H1 (cell line): ENCODE measurements around the gene PDE4B. TPM values are rescaled to one million over a fixed set of nuclear protein-coding genes. Genes with fewer than 3 reads are reported as not detected.

Experiments
- CTCF ChIA-PET: fragments of 300-600 bp; sonication (Branson Sonifier 250); formaldehyde crosslinking; loops from one replicate; lab custom pipeline; 2021; ENCODE audit not compliant: partially characterized antibody; lab: Charles Lee
- POLR2A ChIA-PET: fragments of 300-600 bp; sonication (Branson Sonifier 250); formaldehyde crosslinking; loops from one replicate; lab custom pipeline; 2021; ENCODE audit warnings: inconsistent platforms; ENCODE audit not compliant: partially characterized antibody; lab: Charles Lee
- DNase-seq, 2 experiments: peaks; one replicate each; pipeline versions ENCODE4 v3.0.0 to v3.0.0-alpha.2; 2010 to 2022; ENCODE audit warnings: low spot score in 2 of 2, low read depth in 1 of 2, mixed read lengths in 1 of 2
- FAIRE-seq: peaks from 2 replicates; lab custom pipeline; 2011; peaks lifted over from hg19 to GRCh38; lab: Jason Lieb, UNC
- H2AFZ ChIP-seq: 2 replicates; pipeline ENCODE4 v1.8.1; 2012; ENCODE audit warnings: low read length, inconsistent platforms
- H2AK5ac ChIP-seq: 2 replicates; pipeline ENCODE4 v1.6.1; 2013; ENCODE audit warnings: low read depth, low read length
- H2BK120ac ChIP-seq: replicated peaks from 2 replicates; pipeline ENCODE3; 2013; ENCODE audit warnings: low read depth, low read length, inconsistent platforms
- H2BK12ac ChIP-seq: 2 replicates; pipeline ENCODE4 v1.6.1; 2013; ENCODE audit warnings: low read depth, low read length
- H2BK15ac ChIP-seq: 2 replicates; pipeline ENCODE4 v1.6.1; 2013; ENCODE audit warnings: low read length
- H2BK20ac ChIP-seq: 2 replicates; pipeline ENCODE4 v1.6.1; 2013; ENCODE audit warnings: low read length
- H2BK5ac ChIP-seq: 2 replicates; pipeline ENCODE4 v1.6.1; 2013; ENCODE audit warnings: low read depth, low read length
- H3K14ac ChIP-seq: 2 replicates; pipeline ENCODE4 v1.6.1; 2013; ENCODE audit warnings: inconsistent platforms; ENCODE audit not compliant: insufficient read length
- H3K18ac ChIP-seq: 2 replicates; pipeline ENCODE4 v1.6.1; 2013; ENCODE audit warnings: low read length; ENCODE audit errors: extremely low read depth
- H3K23ac ChIP-seq: 2 replicates; pipeline ENCODE4 v1.6.1; 2013; ENCODE audit warnings: inconsistent platforms; ENCODE audit not compliant: insufficient read length
- H3K23me2 ChIP-seq: 2 replicates; pipeline ENCODE4 v1.6.1; 2013; ENCODE audit warnings: low read depth, low read length
- H3K27ac ChIP-seq: 2 replicates; pipeline ENCODE4 v1.6.1; 2011; ENCODE audit warnings: low read depth, low read length, inconsistent platforms
- H3K27me3 ChIP-seq, 4 experiments: replicated peaks in 1 of 4; 1 replicate in 1 of 4; 2 replicates in 3 of 4; pipeline versions ENCODE4 v1.6.1 to v1.8.1; 2011 to 2013; ENCODE audit warnings: low read length in 3 of 4, mild to moderate bottlenecking in 3 of 4, inconsistent platforms in 2 of 4, mixed read lengths in 2 of 4, moderate library complexity in 1 of 4; ENCODE audit not compliant: control insufficient read depth in 3 of 4, insufficient read depth in 3 of 4; ENCODE audit errors: extremely low read depth in 1 of 4
- H3K36me3 ChIP-seq, 4 experiments: 2 replicates each; pipeline versions ENCODE4 v1.6.1 to v1.8.1; 2011 to 2013; ENCODE audit warnings: mild to moderate bottlenecking in 4 of 4, low read length in 3 of 4, moderate library complexity in 2 of 4, control low read depth in 1 of 4, inconsistent platforms in 1 of 4; ENCODE audit not compliant: insufficient read depth in 4 of 4, control insufficient read depth in 2 of 4
- H3K4ac ChIP-seq: replicated peaks from 2 replicates; pipeline ENCODE3; 2013; ENCODE audit warnings: low read length, low read depth, mixed read lengths, inconsistent platforms; ENCODE audit not compliant: insufficient read length
- H3K4me1 ChIP-seq, 4 experiments: replicated peaks in 1 of 4; 1 replicate in 1 of 4; 2 replicates in 3 of 4; pipeline versions ENCODE4 v1.6.1 to v1.8.1; 2011 to 2013; ENCODE audit warnings: low read length in 3 of 4, inconsistent platforms in 2 of 4, mixed read lengths in 1 of 4; ENCODE audit not compliant: insufficient read depth in 4 of 4, control insufficient read depth in 3 of 4
- H3K4me2 ChIP-seq, 2 experiments: 2 replicates each; pipeline versions ENCODE4 v1.6.1 to v1.8.1; 2011 to 2013; ENCODE audit warnings: low read depth in 2 of 2, low read length in 2 of 2, control low read depth in 1 of 2, inconsistent platforms in 1 of 2, mild to moderate bottlenecking in 1 of 2; ENCODE audit not compliant: insufficient read depth in 1 of 2
- H3K4me3 ChIP-seq, 4 experiments: fragments of 200-600, 300-600 bp in 1 of 4; sonication (generic), shearing (Covaris generic), sonication (Bioruptor Twin) in 1 of 4; 2 replicates each; pipeline versions ENCODE4 v1.5.1 to v1.8.1; 2011 to 2016; ENCODE audit warnings: low read length in 4 of 4, low read depth in 3 of 4, control low read depth in 2 of 4, inconsistent platforms in 2 of 4, mild to moderate bottlenecking in 2 of 4, mixed read lengths in 1 of 4, moderate library complexity in 1 of 4; ENCODE audit not compliant: insufficient read depth in 2 of 4; ENCODE audit errors: extremely low read depth in 1 of 4
- H3K56ac ChIP-seq: replicated peaks from 2 replicates; pipeline ENCODE3; 2013; ENCODE audit warnings: low read depth, mild to moderate bottlenecking, mixed read lengths, low read length, inconsistent platforms; ENCODE audit not compliant: insufficient read length
- H3K79me1 ChIP-seq: 2 replicates; pipeline ENCODE4 v1.6.1; 2013; ENCODE audit warnings: low read depth, low read length, control low read depth
- H3K79me2 ChIP-seq, 2 experiments: 2 replicates each; pipeline versions ENCODE4 v1.6.1 to v1.8.1; 2012 to 2013; ENCODE audit warnings: low read length in 2 of 2, mild to moderate bottlenecking in 2 of 2, inconsistent platforms in 1 of 2; ENCODE audit not compliant: insufficient read depth in 2 of 2, control insufficient read depth in 1 of 2
- H3K9ac ChIP-seq, 4 experiments: replicated peaks in 1 of 4; 1 replicate in 1 of 4; 2 replicates in 3 of 4; pipeline versions ENCODE4 v1.6.1 to v1.8.1; 2011 to 2013; ENCODE audit warnings: low read depth in 3 of 4, low read length in 3 of 4, control low read depth in 2 of 4, mild to moderate bottlenecking in 2 of 4, moderate library complexity in 2 of 4, inconsistent platforms in 1 of 4; ENCODE audit errors: extremely low read depth in 1 of 4
- H3K9me3 ChIP-seq, 2 experiments: 2 replicates each; pipeline versions ENCODE4 v1.6.1 to v1.8.1; 2012 to 2013; ENCODE audit warnings: mild to moderate bottlenecking in 2 of 2, moderate library complexity in 2 of 2, control low read depth in 1 of 2, inconsistent platforms in 1 of 2, low read depth in 1 of 2, low read length in 1 of 2, mixed read lengths in 1 of 2; ENCODE audit not compliant: insufficient read depth in 2 of 2
- H4K20me1 ChIP-seq, 2 experiments: replicated peaks in 1 of 2; 2 replicates each; pipeline versions ENCODE3 to v1.8.1; 2011 to 2013; ENCODE audit warnings: inconsistent platforms in 2 of 2, low read length in 2 of 2, mild to moderate bottlenecking in 1 of 2; ENCODE audit not compliant: insufficient read depth in 2 of 2, control insufficient read depth in 1 of 2
- H4K5ac ChIP-seq: 2 replicates; pipeline ENCODE4 v1.6.1; 2013; ENCODE audit warnings: low read length, low read depth, mixed read lengths, inconsistent platforms; ENCODE audit not compliant: insufficient read length
- H4K8ac ChIP-seq: 2 replicates; pipeline ENCODE4 v1.8.0; 2013; ENCODE audit warnings: mild to moderate bottlenecking, moderate library complexity, low read length, inconsistent platforms; ENCODE audit not compliant: insufficient read depth; ENCODE audit errors: extremely low read depth
- H4K91ac ChIP-seq: replicated peaks from 2 replicates; pipeline ENCODE3; 2013; ENCODE audit warnings: low read length, mixed read lengths, inconsistent platforms; ENCODE audit not compliant: insufficient read length
- E2F6 ChIP-seq: IDR thresholded peaks from 2 replicates; pipeline ENCODE4 v1.6.1; 2012; ENCODE audit warnings: inconsistent platforms
- EZH2 ChIP-seq: fragments of 200-600 bp; sonication (generic); IDR thresholded peaks from 2 replicates; pipeline ENCODE4 v1.7.1; 2012; ENCODE audit warnings: low read depth, mild to moderate bottlenecking, moderate library complexity, low read length, inconsistent platforms; ENCODE audit not compliant: severe bottlenecking
- FOSL1 ChIP-seq: IDR thresholded peaks from 2 replicates; pipeline ENCODE4 v1.6.1; 2011; ENCODE audit warnings: mild to moderate bottlenecking, low read depth, low read length, moderate library complexity; ENCODE audit not compliant: insufficient read depth
- GABPA ChIP-seq: IDR thresholded peaks from 2 replicates; pipeline ENCODE4 v1.6.1; 2011; ENCODE audit warnings: mild to moderate bottlenecking, low read length, moderate library complexity, borderline replicate concordance; ENCODE audit not compliant: insufficient read depth
- JUN ChIP-seq: IDR thresholded peaks from 2 replicates; pipeline ENCODE4 v1.6.1; 2011; ENCODE audit warnings: low read depth, mild to moderate bottlenecking, improper control_type of control experiment, low read length
- NANOG ChIP-seq: IDR thresholded peaks from 2 replicates; pipeline ENCODE4 v1.6.1; 2011; ENCODE audit warnings: low read length, low read depth, mild to moderate bottlenecking, inconsistent platforms; ENCODE audit not compliant: insufficient read depth, poor library complexity, severe bottlenecking
- PHF8 ChIP-seq: fragments of 200-600 bp; sonication (generic); conservative IDR thresholded peaks from 2 replicates; pipeline ENCODE4 v1.7.1; 2012; ENCODE audit warnings: low read depth, mild to moderate bottlenecking, inconsistent platforms, low read length, moderate library complexity
- POLR2A ChIP-seq, 2 experiments: IDR thresholded peaks; 1 replicate in 1 of 2; 2 replicates in 1 of 2; pipeline ENCODE4 v1.6.1; 2011; ENCODE audit warnings: low read depth in 2 of 2, low read length in 2 of 2, mild to moderate bottlenecking in 2 of 2; ENCODE audit errors: control extremely low read depth in 1 of 2
- RXRA ChIP-seq: IDR thresholded peaks from 2 replicates; pipeline ENCODE4 v1.6.1; 2011; ENCODE audit warnings: low read depth, mild to moderate bottlenecking, low read length, moderate library complexity; ENCODE audit not compliant: insufficient read depth
- SIN3A ChIP-seq, 2 experiments: IDR thresholded peaks in 1 of 2; conservative IDR thresholded peaks in 1 of 2; 2 replicates each; pipeline ENCODE4 v1.6.1; 2011 to 2012; ENCODE audit warnings: low read length in 2 of 2, improper control_type of control experiment in 1 of 2, low read depth in 1 of 2, mild to moderate bottlenecking in 1 of 2
- SP2 ChIP-seq: IDR thresholded peaks from 2 replicates; pipeline ENCODE4 v1.6.1; 2012; ENCODE audit warnings: mild to moderate bottlenecking, low read length, inconsistent platforms
- WGBS, 2 experiments: shearing (Covaris generic) in 1 of 2; methylation state at CpG; one replicate each; pipeline versions ENCODE4 v1.1.6 to v1.1.7; 2013 to 2015; ENCODE audit warnings: low lambda C conversion rate in 2 of 2, mixed read lengths in 2 of 2, inconsistent platforms in 1 of 2, low coverage in 1 of 2, missing lambda C conversion rate in 1 of 2; ENCODE audit not compliant: insufficient replicate concordance in 2 of 2, insufficient coverage in 1 of 2, insufficient read length in 1 of 2; ENCODE audit errors: extremely low coverage in 1 of 2, missing lambda C conversion rate in 1 of 2; 5-methylcytosine and 5-hydroxymethylcytosine counted together
- polyA plus RNA-seq, 7 experiments: library from polyadenylated mRNA; depleted of rRNA in 3 of 7; stranded (reverse) in 5 of 7; unstranded in 2 of 7; fragments of >200 nt in 5 of 7; fragments of 200-250 nt in 2 of 7; gene quantifications; 1 replicate in 5 of 7; 2 replicates in 1 of 7; 4 replicates in 1 of 7; pipeline versions ENCODE4 v1.2.1 to v1.2.3, GENCODE V29; 2011 to 2013; ENCODE audit warnings: missing spikeins in 2 of 7, mixed read lengths in 2 of 7
- total RNA-seq: library from RNA; stranded (reverse); fragmentation: NEBNext Ultra II Directional; extraction: Animal tissue kit (Norgen Biotek cat#: 25700); gene quantifications from 2 replicates; pipeline ENCODE4 v1.2.1, GENCODE V29; 2021

The PDE4B gene
- total and polyA plus RNA-seq, 2 of the 8 experiments (the other 6 are each of a cell fraction or from before 2014, with no cell fraction given), result 5.0 to 15.1 TPM

- no peaks in the 10 kb centered on the region for H3K9me3 ChIP-seq
- H3K27me3 ChIP-seq, result no peaks in the 10 kb centered on the region
- H3K14ac ChIP-seq, result no peak overlapping the region
- no peak overlapping the region for H2AFZ ChIP-seq
- no peak overlapping the region for H3K4ac ChIP-seq
- no peak overlapping the region for H3K4me3 ChIP-seq
- no peak overlapping the region for H2BK120ac ChIP-seq
- H2BK5ac ChIP-seq, result no peak overlapping the region
- no peak overlapping the region for H2AK5ac ChIP-seq
- no peak overlapping the region for H2BK12ac ChIP-seq
- H3K36me3 ChIP-seq, result no peaks in the 10 kb centered on the region
- H3K27ac ChIP-seq, result no peak overlapping the region
- H4K20me1 ChIP-seq, result no peaks in the 10 kb centered on the region
- no peaks in the 10 kb centered on the region for H3K23me2 ChIP-seq
- CTCF ChIA-PET, result interaction anchor here (0.6 to 2.4 kb wide), 3 partner anchors 12 to 389 kb away, joined by 3 to 13 read pairs (median 6); no protein-coding TSS in a partner anchor
- DNase-seq (no peak), FAIRE-seq (no peak)
- no peak overlapping the region for H4K91ac ChIP-seq
- no peaks in the 10 kb centered on the region for H3K79me1 ChIP-seq
- H3K79me2 ChIP-seq, result no peaks in the 10 kb centered on the region
- WGBS, 2 experiments, result 82% methylated on average over 2 of the region's 2 CpGs; no CpG with 5 or more reads in 1 of the 2 experiments
- no peak overlapping the region for H2BK20ac ChIP-seq
- POLR2A ChIA-PET, result no interaction called here
- H4K8ac ChIP-seq, result no peak overlapping the region
- no peak overlapping the region for H2BK15ac ChIP-seq
- H3K4me1 ChIP-seq, result no peaks in the 10 kb centered on the region
- H3K18ac ChIP-seq, result no peak overlapping the region
- no peak overlapping the region for H3K4me2 ChIP-seq
- H4K5ac ChIP-seq, result no peak overlapping the region
- H3K56ac ChIP-seq, result no peak overlapping the region
- no peak overlapping the region for H3K23ac ChIP-seq
- H3K9ac ChIP-seq, result no peak overlapping the region
- no peak for TF ChIP-seq FOSL1
- TF ChIP-seq JUN, result no peak
- no peak for TF ChIP-seq SIN3A (conservative IDR thresholded peaks at IDR 0.05 in 1 of 2, IDR thresholded peaks at IDR 0.05 in 1 of 2; ENCODE audit: low read depth in 1 of 2, low read length in 2 of 2)
- TF ChIP-seq POLR2A (IDR thresholded peaks at IDR 0.05; ENCODE audit: control extremely low read depth in 1 of 2, low read depth in 2 of 2, low read length in 2 of 2), result no peak
- TF ChIP-seq RXRA, result no peak
- no peak for TF ChIP-seq NANOG
- no peak for TF ChIP-seq SP2
- no peak for TF ChIP-seq EZH2
- no peak for TF ChIP-seq E2F6
- TF ChIP-seq GABPA, result no peak
- TF ChIP-seq PHF8, result no peak
Measured at GRCh38 chr1:66112744-66113400, 320.2 kb downstream of the PDE4B start.
